CD4-positive, CD25-positive, alpha-beta regulatory T cell (primary cell): ENCODE data around the gene TC2N. TPM values are rescaled to one million over a fixed set of nuclear protein-coding genes. Genes with fewer than 3 reads are reported as not detected.
"Not testable (repeated sequence)": the region's sequence is repeated elsewhere in the genome, so short reads cannot be mapped to it uniquely, and the experiment has no call there.

Experiments used
- ATAC-seq, 2 donors: fragments of 150-1000 bp; cut with Tn5 transposase; one replicate each; pipeline ENCODE4 v1.10.0; 2021; ENCODE audit warnings: low read depth in 2 of 2, moderate number of reproducible peaks in 2 of 2, moderate library complexity in 1 of 2
- DNase-seq, 3 donors: peaks; one replicate each; pipeline versions ENCODE4 v3.0.0 to v3.0.0-alpha.2; 2012 to 2022; ENCODE audit warnings: mixed read lengths in 1 of 3
- H3K27ac ChIP-seq: one replicate; pipeline ENCODE4 v1.7.0; 2013; ENCODE audit warnings: mild to moderate bottlenecking, low read length; ENCODE audit not compliant: insufficient read depth, poor library complexity, severe bottlenecking
- H3K27me3 ChIP-seq: one replicate; pipeline ENCODE4 v1.7.0; 2013; ENCODE audit warnings: low read length; ENCODE audit not compliant: control insufficient read depth, insufficient read depth
- H3K36me3 ChIP-seq: one replicate; pipeline ENCODE4 v1.7.0; 2013; ENCODE audit warnings: mild to moderate bottlenecking, low read length, moderate library complexity; ENCODE audit not compliant: control insufficient read depth, insufficient read depth
- H3K4me1 ChIP-seq: 2 replicates; pipeline ENCODE4 v1.7.0; 2013; ENCODE audit warnings: mild to moderate bottlenecking, low read length; ENCODE audit not compliant: insufficient read depth, control insufficient read depth, poor library complexity, severe bottlenecking
- H3K4me3 ChIP-seq: one replicate; pipeline ENCODE4 v1.7.0; 2013; ENCODE audit warnings: low read depth, mild to moderate bottlenecking, low read length, moderate library complexity
- H3K9me3 ChIP-seq, 2 experiments: 1 replicate in 1 of 2; 2 replicates in 1 of 2; pipeline ENCODE4 v1.7.0; 2013; ENCODE audit warnings: low read length in 2 of 2, mild to moderate bottlenecking in 1 of 2, moderate library complexity in 1 of 2; ENCODE audit not compliant: control insufficient read depth in 2 of 2
- H3K27ac Mint-ChIP-seq, 3 donors: one replicate each; pipeline ENCODE4 v1.8.0; 2020 to 2022; ENCODE audit warnings: mild to moderate bottlenecking in 3 of 3, mixed read lengths in 3 of 3, moderate library complexity in 2 of 3
- H3K27me3 Mint-ChIP-seq: one replicate; pipeline ENCODE4 v1.8.0; 2022; ENCODE audit warnings: mild to moderate bottlenecking, mixed read lengths
- H3K36me3 Mint-ChIP-seq: one replicate; pipeline ENCODE4 v1.8.0; 2020; ENCODE audit warnings: mixed read lengths
- H3K4me1 Mint-ChIP-seq, 4 donors: one replicate each; pipeline ENCODE4 v1.8.0; 2020 to 2022; ENCODE audit warnings: mixed read lengths in 4 of 4, mild to moderate bottlenecking in 1 of 4
- H3K4me3 Mint-ChIP-seq, 4 donors: one replicate each; pipeline ENCODE4 v1.8.0; 2020 to 2022; ENCODE audit warnings: mild to moderate bottlenecking in 4 of 4, mixed read lengths in 4 of 4, moderate library complexity in 3 of 4
- H3K9me3 Mint-ChIP-seq, 7 donors: one replicate each; pipeline ENCODE4 v1.8.0; 2020 to 2022; ENCODE audit warnings: mixed read lengths in 7 of 7, mild to moderate bottlenecking in 3 of 7, moderate library complexity in 2 of 7
- polyA plus RNA-seq, 4 donors: library from polyadenylated mRNA; unstranded; fragments of 300-500 nt; fragmentation: Illumina TruSeq; gene quantifications; one replicate each; pipeline ENCODE4 v1.2.3, GENCODE V29; 2021
- total RNA-seq: library from RNA; stranded (reverse); gene quantifications from one replicate; pipeline ENCODE4 v1.2.3, GENCODE V29; 2022

TC2N gene
- total and polyA plus RNA-seq, 5 donors from 2014 or later, result 68.8 to 138 (median 98.5) TPM

GRCh38 chr14:91854327-91854934, 12.9 kb downstream of the TC2N start:
- H3K4me1 ChIP-seq, result peaks cover 24% of the 10 kb centered on the region
- peaks cover 29% of the 10 kb centered on the region for H3K36me3 ChIP-seq
- H3K4me1 Mint-ChIP-seq, result peaks cover 15 to 59% (median 43%) of the 10 kb centered on the region in 4 donors
- H3K27me3 Mint-ChIP-seq, result no peaks in the 10 kb centered on the region
- DNase-seq, result no peak
- H3K9me3 ChIP-seq, result no peaks in the 10 kb centered on the region
- no peak for ATAC-seq
- H3K36me3 Mint-ChIP-seq, result peaks cover 41% of the 10 kb centered on the region
- H3K27ac Mint-ChIP-seq, result peak overlapping the region; percentile 27 to 91 (median 54)
- H3K4me3 ChIP-seq, result no peak overlapping the region
- H3K27me3 ChIP-seq, result no peaks in the 10 kb centered on the region
- no peak overlapping the region for H3K27ac ChIP-seq
- no peaks in the 10 kb centered on the region for H3K9me3 Mint-ChIP-seq
- H3K4me3 Mint-ChIP-seq, result peak overlapping the region in 2 of 4 donors; percentile 11 to 40

GRCh38 chr14:91851563-91851962, 15.8 kb downstream of the TC2N start:
- no peaks in the 10 kb centered on the region for H3K9me3 Mint-ChIP-seq
- H3K4me1 Mint-ChIP-seq, result peaks cover 12 to 49% (median 33%) of the 10 kb centered on the region in 4 donors
- Histone ChIP-seq H3K27ac (no peak overlapping the region), H3K27me3 (no peaks in the 10 kb centered on the region), H3K4me1 (peaks cover 9% of the 10 kb centered on the region), H3K4me3 (no peak overlapping the region), H3K36me3 (peaks cover 26% of the 10 kb centered on the region), H3K9me3 (no peaks in the 10 kb centered on the region)
- H3K4me3 Mint-ChIP-seq, result no peak overlapping the region
- no peak for DNase-seq
- H3K36me3 Mint-ChIP-seq, result peaks cover 53% of the 10 kb centered on the region
- ATAC-seq, result no peak
- peaks cover 4% of the 10 kb centered on the region for H3K27me3 Mint-ChIP-seq
- H3K27ac Mint-ChIP-seq, result no peak overlapping the region

- peaks cover 7 to 27% (median 23%) of the 10 kb centered on the region in 4 donors for H3K4me1 Mint-ChIP-seq
- Histone ChIP-seq H3K4me1 (no peaks in the 10 kb centered on the region), H3K27me3 (no peaks in the 10 kb centered on the region), H3K36me3 (peaks cover 18% of the 10 kb centered on the region), H3K9me3 (no peaks in the 10 kb centered on the region), H3K4me3 (no peak overlapping the region), H3K27ac (no peak overlapping the region)
- H3K9me3 Mint-ChIP-seq, result no peaks in the 10 kb centered on the region
- H3K36me3 Mint-ChIP-seq, result peaks cover 44% of the 10 kb centered on the region
- H3K4me3 Mint-ChIP-seq, result no peak overlapping the region
- ATAC-seq (no peak), DNase-seq (no peak)
- H3K27me3 Mint-ChIP-seq, result peaks cover 4% of the 10 kb centered on the region
- H3K27ac Mint-ChIP-seq, result no peak overlapping the region
Measured at GRCh38 chr14:91848504-91849001, 18.8 kb downstream of the TC2N start.

- peaks cover 7 to 21% (median 19%) of the 10 kb centered on the region in 4 donors for H3K4me1 Mint-ChIP-seq
Measured at GRCh38 chr14:91847693-91848092, 19.6 kb downstream of the TC2N start.

GRCh38 chr14:91845652-91846051, 21.7 kb downstream of the TC2N start:
- no peaks in the 10 kb centered on the region for H3K4me1 ChIP-seq
- peak overlapping the region in 2 of 3 donors; percentile 3 to 56 for H3K27ac Mint-ChIP-seq
- peaks cover 4% of the 10 kb centered on the region for H3K27me3 Mint-ChIP-seq
- H3K9me3 ChIP-seq, result no peaks in the 10 kb centered on the region
- ATAC-seq (no peak), DNase-seq (no peak)
- H3K27ac ChIP-seq, result no peak overlapping the region
- H3K4me1 Mint-ChIP-seq, result peaks cover 0 to 25% (median 19%) of the 10 kb centered on the region in 4 donors
- H3K27me3 ChIP-seq, result no peaks in the 10 kb centered on the region
- no peak overlapping the region for H3K4me3 ChIP-seq
- peaks cover 33% of the 10 kb centered on the region for H3K36me3 Mint-ChIP-seq
- no peaks in the 10 kb centered on the region for H3K9me3 Mint-ChIP-seq
- no peak overlapping the region for H3K4me3 Mint-ChIP-seq
- no peaks in the 10 kb centered on the region for H3K36me3 ChIP-seq

More at GRCh38 chr14:91847693-91848092, 19.6 kb downstream of the TC2N start:
- no peaks in the 10 kb centered on the region for H3K9me3 ChIP-seq
- no peaks in the 10 kb centered on the region for H3K9me3 Mint-ChIP-seq
- no peak overlapping the region for H3K27ac ChIP-seq
- H3K4me3 Mint-ChIP-seq, result no peak overlapping the region
- DNase-seq, result no peak
- no peaks in the 10 kb centered on the region for H3K27me3 ChIP-seq
- no peaks in the 10 kb centered on the region for H3K4me1 ChIP-seq
- peaks cover 4% of the 10 kb centered on the region for H3K27me3 Mint-ChIP-seq
- no peak overlapping the region for H3K4me3 ChIP-seq
- no peak for ATAC-seq
- peaks cover 40% of the 10 kb centered on the region for H3K36me3 Mint-ChIP-seq
- peak overlapping the region in 1 of 3 donors; percentile 20 for H3K27ac Mint-ChIP-seq
- peaks cover 14% of the 10 kb centered on the region for H3K36me3 ChIP-seq

GRCh38 chr14:91845056-91845455, 22.3 kb downstream of the TC2N start:
- not testable (repeated sequence) for H3K27ac Mint-ChIP-seq, H3K4me1 ChIP-seq, H3K27me3 ChIP-seq, ATAC-seq, H3K4me3 ChIP-seq, H3K27ac ChIP-seq, H3K9me3 Mint-ChIP-seq, H3K9me3 ChIP-seq, H3K4me3 Mint-ChIP-seq, H3K36me3 ChIP-seq, H3K27me3 Mint-ChIP-seq, DNase-seq
- H3K4me1 Mint-ChIP-seq, result peaks cover 0 to 30% (median 24%) of the 10 kb centered on the region in 4 donors
- peaks cover 39% of the 10 kb centered on the region for H3K36me3 Mint-ChIP-seq

GRCh38 chr14:91844029-91844428, 23.3 kb downstream of the TC2N start:
- peaks cover 5 to 29% (median 25%) of the 10 kb centered on the region in 4 donors for H3K4me1 Mint-ChIP-seq
- H3K4me3 Mint-ChIP-seq, result no peak overlapping the region
- no peak overlapping the region for H3K27ac Mint-ChIP-seq
- Histone ChIP-seq H3K27me3 (no peaks in the 10 kb centered on the region), H3K9me3 (no peaks in the 10 kb centered on the region), H3K4me1 (no peaks in the 10 kb centered on the region), H3K36me3 (no peaks in the 10 kb centered on the region), H3K4me3 (no peak overlapping the region), H3K27ac (no peak overlapping the region)
- no peaks in the 10 kb centered on the region for H3K9me3 Mint-ChIP-seq
- H3K36me3 Mint-ChIP-seq, result peaks cover 37% of the 10 kb centered on the region
- peaks cover 2% of the 10 kb centered on the region for H3K27me3 Mint-ChIP-seq
- no peak for ATAC-seq
- DNase-seq, result no peak

GRCh38 chr14:91843437-91843836, 23.9 kb downstream of the TC2N start:
- peaks cover 5 to 28% (median 25%) of the 10 kb centered on the region in 4 donors for H3K4me1 Mint-ChIP-seq
- H3K4me1 ChIP-seq, result no peaks in the 10 kb centered on the region
- DNase-seq, result no peak
- no peaks in the 10 kb centered on the region for H3K27me3 Mint-ChIP-seq
- H3K4me3 Mint-ChIP-seq, result no peak overlapping the region
- H3K9me3 ChIP-seq, result no peaks in the 10 kb centered on the region
- H3K9me3 Mint-ChIP-seq, result no peaks in the 10 kb centered on the region
- no peaks in the 10 kb centered on the region for H3K36me3 ChIP-seq
- no peak overlapping the region for H3K4me3 ChIP-seq
- H3K36me3 Mint-ChIP-seq, result peaks cover 33% of the 10 kb centered on the region
- no peaks in the 10 kb centered on the region for H3K27me3 ChIP-seq
- H3K27ac ChIP-seq, result no peak overlapping the region
- ATAC-seq, result no peak
- H3K27ac Mint-ChIP-seq, result peak overlapping the region in 1 of 3 donors; percentile 45
